ENCODE data around the gene UCKL1.

DNA sequence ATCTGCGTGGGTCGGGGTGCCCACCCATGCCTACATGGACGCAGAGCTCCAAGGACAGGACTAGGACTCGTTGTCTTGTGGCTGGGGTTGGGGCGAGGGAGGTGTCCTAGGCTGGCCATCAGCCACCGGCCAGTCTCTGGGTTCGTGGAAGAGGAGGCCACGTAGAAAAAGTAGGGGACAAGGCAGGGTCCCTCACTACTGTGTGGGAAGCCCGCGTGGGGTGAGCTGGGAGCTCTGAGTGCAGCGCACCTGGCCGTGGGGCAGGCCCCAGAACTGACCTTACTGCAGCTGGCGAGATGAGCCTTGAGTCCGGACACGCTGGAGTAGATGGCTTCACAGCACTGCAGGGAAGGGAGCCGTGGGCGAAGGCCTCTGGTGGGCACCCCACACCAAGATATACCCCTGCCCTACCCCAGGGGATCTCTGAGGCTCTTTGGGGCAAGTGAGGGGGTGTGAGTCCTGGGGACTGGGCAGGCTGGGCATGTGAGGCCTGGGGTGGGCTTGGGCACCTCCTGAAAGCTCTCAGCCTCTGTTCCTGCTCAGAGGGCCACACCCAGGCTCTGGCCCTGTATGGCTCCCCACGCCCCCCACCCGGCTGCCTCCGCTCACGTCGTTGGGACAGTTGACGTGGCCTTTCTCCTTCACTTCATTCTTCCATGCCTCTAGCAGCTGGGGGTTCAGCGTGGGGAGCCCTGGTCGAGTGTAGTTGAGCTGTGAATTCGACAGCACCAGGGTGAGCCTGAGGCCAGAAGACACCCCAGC lies 5.6 kb upstream of the UCKL1 start:
- TF ChIP-seq EZH2phosphoT487 (IDR thresholded peaks at IDR 0.05; ENCODE audit: borderline replicate concordance, low read length), result no peak
- TF ChIP-seq, protein P1, sequence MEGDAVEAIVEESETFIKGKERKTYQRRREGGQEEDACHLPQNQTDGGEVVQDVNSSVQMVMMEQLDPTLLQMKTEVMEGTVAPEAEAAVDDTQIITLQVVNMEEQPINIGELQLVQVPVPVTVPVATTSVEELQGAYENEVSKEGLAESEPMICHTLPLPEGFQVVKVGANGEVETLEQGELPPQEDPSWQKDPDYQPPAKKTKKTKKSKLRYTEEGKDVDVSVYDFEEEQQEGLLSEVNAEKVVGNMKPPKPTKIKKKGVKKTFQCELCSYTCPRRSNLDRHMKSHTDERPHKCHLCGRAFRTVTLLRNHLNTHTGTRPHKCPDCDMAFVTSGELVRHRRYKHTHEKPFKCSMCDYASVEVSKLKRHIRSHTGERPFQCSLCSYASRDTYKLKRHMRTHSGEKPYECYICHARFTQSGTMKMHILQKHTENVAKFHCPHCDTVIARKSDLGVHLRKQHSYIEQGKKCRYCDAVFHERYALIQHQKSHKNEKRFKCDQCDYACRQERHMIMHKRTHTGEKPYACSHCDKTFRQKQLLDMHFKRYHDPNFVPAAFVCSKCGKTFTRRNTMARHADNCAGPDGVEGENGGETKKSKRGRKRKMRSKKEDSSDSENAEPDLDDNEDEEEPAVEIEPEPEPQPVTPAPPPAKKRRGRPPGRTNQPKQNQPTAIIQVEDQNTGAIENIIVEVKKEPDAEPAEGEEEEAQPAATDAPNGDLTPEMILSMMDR (IDR thresholded peaks at IDR 0.05; ENCODE audit: low read depth, low read length, poor library complexity, severe bottlenecking), result no peak

Data from DOHH2 (cell line).